Measurements from ENCODE around the gene IGFBPL1.
A peak's percentile ranks its signal among the peaks of the same experiment; 100 is the strongest.
"Not testable (repeated sequence)": the region's sequence is repeated elsewhere in the genome, so short reads cannot be mapped to it uniquely, and the experiment has no call there.

IGFBPL1 gene, protein sequence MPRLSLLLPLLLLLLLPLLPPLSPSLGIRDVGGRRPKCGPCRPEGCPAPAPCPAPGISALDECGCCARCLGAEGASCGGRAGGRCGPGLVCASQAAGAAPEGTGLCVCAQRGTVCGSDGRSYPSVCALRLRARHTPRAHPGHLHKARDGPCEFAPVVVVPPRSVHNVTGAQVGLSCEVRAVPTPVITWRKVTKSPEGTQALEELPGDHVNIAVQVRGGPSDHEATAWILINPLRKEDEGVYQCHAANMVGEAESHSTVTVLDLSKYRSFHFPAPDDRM

DNA sequence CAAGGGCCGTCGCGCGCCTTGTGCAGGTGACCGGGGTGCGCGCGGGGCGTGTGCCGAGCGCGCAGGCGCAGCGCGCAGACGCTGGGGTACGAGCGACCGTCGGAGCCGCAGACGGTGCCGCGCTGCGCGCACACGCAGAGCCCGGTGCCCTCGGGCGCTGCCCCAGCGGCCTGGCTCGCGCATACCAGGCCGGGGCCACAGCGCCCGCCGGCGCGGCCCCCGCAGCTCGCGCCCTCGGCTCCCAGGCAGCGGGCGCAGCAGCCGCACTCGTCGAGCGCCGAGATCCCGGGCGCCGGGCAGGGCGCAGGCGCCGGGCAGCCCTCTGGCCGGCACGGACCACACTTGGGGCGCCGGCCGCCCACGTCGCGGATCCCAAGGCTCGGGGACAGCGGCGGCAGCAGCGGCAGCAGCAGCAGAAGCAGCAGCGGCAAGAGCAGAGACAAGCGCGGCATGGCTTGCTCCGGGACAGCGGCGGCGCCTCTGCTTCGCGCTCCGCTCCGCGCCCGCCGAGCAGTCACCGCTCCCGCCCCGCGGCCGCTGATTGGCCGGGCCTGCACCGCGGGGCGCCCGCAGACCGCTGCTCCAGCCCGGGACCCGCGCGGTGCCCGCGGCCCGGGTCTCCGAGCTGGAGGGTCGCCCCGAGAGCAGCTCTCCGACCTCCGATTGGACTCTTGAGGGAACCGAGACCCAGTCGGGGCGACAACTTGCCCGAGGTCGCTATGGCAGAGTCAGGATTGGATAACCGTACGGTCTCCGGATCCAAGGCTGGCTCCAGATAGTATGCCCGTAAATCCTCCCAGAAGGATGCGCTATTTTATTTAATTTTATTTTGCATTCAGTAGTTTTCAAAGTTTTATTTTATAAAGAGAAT lies at the start of gene IGFBPL1:
IGFBPL1 (minus strand) TSS at position 482 of the 871 bp plus-strand sequence; CDS start at position 452, 30 bp downstream.
- DNase-seq, result peak; percentile 46

DNA sequence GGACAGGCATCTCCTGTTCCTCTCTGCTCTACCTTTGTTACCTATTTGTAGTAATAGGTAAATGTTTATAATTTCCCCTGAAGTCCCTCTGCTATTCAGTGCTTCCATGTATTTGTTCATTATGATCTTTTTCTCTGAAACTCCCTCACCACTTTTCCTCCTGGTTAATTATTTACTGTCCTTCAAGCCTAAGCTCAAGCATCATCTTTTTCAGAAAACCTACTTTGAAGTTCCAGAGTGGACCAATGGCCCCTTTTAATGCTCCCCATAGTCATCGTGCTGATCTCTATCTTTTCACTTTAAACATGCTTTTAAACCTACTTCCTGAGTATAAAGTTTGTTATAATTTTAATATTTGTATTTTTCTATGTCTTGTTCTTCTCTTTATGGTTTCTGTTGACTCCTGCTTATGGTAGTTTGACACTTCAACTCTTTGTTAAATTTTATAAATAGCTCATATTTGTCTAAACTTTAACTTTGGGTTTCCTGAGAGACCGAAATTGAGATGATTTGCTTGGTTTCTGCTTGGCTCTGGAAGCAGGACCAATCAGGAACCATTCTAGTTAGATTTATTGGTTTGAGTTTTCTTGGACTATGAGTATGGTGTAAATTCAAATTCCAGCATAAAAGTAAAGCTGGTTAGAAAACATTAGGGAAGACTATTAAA lies 48.5 kb upstream of the IGFBPL1 start:
- DNase-seq, result not testable (repeated sequence)

DNA sequence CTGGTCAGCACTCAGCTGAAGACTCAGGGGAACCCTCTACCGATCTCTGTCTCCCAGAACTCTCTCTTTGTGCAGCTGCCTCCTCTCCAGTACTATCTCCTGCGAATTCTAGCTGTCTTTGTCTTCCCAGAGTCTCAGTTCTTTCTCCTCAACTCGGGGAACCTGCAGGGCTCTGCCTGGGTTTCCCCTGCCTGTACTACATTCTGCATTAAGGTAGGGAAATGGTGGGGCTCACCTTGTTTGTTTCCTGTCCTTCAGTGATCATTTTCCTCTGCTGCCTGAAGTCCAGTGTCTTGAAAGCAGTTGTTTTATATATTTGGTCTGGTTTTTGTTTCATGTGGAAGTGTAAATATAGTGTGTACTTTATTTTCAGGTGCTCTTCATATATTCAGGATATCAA lies 43.1 kb upstream of the IGFBPL1 start:
- no peak for DNase-seq

DNA sequence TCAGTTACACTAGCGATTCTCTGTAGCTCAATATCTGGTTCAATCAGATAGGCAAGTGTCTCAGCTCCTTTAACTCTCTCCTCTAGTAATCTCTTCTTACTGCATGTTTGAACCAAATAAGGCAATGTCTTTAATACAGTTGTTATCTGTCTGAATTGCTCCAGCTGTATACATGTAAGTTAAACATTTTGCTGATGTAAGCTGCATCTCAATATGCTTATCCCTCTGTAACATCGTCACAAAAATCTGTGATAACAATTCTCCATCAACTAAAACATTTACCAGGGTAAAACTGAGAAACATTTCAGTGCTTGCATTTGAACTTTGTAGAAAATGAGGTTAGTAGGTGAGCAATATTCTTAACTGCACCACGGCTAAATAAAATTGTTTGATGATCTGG lies 29.6 kb upstream of the IGFBPL1 start:
- no peak for DNase-seq

DNA sequence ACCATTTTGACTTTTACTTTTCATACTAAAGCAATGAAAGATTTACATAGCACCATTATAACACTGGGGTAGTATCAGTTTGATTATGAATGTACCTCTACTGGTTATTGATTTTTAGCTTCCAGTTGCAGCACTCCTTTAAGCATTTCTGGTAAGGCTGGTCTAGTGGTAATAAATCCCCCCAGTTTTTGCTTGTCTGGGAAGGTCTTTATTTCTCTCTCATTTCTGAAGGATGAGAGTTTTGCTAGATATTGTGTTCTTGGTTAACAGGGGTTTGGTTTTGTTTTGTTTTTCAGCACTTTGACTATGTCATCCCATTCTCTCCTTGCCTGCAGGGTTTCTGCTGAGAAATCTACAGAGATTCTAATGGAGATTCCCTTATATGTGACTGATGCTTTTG lies 26.9 kb upstream of the IGFBPL1 start:
- DNase-seq, result no peak

DNA sequence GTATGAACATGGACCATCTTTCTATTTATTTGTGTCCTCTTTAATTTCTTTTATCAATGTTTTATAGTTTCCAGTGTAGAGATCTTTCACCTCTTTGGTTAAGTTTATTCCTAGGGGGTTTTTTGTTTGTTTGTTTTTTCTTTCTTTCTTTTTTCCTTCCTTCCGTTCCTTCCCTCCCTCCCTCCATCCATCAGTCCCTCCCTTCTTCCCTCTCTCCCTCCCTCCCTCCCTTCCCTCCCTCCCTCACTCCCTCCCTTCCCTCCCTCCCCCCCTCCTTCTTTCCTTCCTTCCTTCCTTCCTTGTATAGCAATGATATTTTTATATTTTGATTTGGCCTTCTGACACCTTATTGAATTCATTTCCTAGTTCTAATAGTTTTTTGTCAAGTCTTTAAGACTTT lies 23.4 kb upstream of the IGFBPL1 start:
- DNase-seq, result no peak

DNA sequence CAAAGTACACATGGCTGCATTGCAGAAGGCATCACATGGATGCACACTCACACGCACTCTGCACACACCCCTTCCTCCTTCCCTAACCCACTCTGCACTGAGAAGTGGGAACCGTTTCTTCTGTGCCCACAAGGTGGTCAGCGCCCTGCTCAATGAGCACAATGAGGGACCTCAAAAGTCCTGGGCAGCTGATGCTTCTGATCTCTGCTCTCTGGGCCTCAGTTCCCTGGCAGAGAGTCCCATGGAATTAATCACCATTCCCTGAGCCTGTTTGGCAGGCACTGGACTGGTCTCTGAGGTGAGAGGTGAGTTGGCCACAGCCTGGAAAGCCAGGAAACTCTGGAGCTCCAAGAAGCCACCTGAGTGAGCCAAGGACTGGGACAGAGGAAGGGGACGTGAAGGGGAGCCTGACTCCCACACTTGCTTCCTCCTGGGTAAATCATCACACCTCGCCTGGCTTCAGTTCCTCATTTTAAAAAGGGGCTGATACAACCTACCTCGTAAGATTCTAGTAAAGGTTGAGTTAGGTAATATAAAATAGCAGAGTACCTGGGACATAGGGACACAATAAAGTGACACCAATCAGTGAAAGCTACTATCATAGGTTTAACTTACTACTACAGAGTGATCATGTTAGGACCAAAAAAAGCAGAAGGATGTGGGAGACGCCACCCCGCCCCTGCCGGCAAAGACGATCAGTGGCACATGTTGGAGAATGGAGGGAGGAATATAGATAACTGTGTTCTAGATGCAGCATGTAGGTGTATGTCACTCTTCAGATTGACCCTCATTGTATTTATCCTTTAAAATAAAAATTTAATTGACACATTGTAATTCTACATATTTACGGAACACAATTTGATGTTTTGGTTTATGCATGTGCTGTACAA lies 21.1 kb upstream of the IGFBPL1 start:
- no peak for DNase-seq

DNA sequence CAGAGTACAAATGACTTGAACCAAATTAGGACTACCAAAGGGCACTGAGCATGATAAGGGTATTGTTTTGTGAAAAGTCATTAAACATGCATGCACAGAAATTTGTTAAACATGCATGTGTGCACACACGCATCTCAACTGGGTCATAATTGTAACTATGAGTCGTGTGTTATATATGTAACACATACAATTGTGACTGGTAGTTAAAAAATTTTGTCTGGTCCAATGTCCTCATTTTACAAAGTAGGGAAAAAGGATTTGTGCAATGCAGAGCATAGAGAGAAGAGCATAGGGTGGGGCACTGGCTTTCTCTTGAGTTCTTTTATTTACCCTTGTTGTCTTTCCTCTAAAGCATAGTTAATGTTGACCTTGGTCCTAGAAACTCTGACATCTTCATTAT lies 19.3 kb upstream of the IGFBPL1 start:
- no peak for DNase-seq

DNA sequence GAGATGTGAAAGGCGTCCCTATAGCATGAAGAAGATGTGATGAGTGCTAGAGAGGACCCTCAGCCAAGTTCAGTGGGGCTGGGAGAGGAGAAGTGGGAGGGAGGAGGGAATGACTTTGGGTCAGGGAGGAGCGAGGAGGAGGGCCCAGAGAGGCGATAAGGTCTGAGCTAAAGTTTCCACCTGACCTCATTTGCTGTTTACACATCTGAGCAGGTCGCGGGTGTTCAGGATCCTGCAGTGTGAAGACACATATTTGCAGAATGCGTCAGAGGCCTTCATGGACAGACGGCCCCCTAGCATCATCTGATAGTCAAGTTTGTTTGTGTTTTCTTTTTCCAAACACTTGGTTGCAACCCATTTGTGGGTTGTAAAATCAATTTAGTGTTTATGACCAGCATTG lies 18.9 kb upstream of the IGFBPL1 start:
- DNase-seq, result no peak

DNA sequence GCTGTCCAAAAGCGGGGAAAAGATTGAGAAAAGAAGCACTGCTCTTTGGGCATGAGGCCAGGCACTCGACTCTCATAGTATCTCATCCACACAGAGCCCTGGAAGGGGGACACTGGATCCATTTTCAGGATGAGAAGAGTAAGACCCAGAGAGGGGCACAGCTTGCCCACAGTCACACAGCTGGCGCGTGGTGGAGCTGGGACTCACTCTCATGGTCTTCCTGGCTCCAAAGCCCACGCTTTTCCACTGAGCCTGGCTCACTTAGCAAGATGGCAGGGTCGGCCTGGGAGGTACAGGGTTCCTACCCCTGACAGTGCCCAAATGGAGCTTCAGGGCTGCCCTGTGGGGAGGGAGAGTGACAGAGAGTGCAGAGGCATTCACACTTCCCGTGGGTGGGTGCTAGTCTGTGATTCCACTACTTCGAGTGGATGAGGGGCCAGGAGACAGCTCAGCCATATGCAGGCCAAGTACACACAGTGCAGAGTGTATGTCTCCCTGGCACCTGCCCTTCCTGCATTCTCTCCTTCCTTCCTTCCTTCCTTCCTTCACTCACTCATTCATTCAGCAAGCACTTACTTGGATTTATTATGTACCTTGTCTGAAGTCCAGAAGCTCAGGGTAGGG lies 18.3 kb upstream of the IGFBPL1 start:
- no peak for DNase-seq

DNA sequence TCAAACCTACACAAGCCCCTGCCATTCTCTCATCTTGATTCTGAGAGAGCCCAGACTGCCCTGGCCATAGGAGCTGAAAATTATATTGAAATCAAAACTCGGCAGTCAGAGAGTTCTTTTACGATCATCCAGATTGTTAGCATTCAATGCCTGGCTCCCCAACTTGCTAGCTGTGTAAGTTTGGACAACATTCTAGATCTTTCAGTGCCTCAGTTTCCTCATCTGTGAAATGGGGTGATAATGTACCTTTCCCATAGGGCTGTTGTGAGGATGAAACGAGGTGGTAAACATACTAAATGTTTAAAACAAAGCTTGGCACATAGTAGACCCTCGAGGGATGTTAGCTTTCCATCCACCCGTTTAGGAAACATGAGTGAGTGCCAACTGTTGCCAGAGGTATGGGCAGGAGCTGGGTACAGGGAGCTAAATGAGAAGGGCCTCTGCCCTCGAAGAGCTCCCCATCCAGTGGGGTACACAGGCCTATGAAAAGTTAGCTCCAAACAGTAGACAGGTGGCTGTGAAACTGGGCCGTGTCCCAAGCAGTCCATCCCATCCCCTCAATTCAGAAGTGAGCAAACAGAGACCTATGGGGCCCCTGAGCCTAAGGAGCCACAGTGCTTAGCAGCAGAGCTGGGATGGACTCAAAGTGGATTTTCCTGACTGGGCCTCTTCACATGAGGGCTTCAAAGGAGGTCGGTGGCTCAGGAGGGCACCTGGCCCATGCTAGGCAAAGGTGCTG lies 17.3 kb upstream of the IGFBPL1 start:
- DNase-seq, result no peak

DNA sequence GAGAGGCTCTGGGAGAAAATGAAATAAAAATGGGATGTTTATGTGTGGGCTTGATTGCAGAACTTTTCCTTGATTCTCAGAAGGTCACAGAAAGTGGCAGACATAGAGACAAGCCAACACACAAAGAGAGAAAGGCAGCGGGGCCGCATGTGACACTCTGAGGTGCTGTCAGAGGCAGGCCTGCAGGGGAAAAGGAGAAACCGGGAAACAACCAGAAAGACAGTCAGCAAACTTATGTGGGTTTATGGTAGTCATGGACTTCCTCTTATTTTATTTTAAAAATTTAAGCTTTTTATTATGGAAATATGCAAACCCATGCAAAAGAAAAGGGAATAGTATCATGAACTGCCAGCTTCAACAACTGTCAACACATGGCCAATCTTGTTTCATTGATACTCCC lies 16.3 kb upstream of the IGFBPL1 start:
- DNase-seq, result no peak

DNA sequence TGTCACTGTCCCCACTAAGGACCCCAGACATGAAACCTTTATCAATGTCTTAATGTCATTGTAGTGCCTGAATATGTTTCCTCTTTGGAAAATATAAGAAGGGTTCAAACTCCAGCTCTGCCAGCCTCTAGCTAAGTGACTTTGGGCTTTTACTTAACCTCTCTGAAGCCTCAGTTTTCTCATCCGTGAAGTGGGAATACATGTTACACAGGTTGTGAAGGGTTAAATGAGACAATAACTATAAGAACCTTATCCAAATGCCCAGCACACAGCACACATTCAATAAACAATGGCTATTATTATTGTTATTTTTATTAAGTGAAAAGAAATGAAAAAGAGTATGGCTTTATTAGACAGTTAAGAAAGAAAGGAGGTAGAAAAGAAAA lies 15.7 kb upstream of the IGFBPL1 start:
- no peak for DNase-seq

DNA sequence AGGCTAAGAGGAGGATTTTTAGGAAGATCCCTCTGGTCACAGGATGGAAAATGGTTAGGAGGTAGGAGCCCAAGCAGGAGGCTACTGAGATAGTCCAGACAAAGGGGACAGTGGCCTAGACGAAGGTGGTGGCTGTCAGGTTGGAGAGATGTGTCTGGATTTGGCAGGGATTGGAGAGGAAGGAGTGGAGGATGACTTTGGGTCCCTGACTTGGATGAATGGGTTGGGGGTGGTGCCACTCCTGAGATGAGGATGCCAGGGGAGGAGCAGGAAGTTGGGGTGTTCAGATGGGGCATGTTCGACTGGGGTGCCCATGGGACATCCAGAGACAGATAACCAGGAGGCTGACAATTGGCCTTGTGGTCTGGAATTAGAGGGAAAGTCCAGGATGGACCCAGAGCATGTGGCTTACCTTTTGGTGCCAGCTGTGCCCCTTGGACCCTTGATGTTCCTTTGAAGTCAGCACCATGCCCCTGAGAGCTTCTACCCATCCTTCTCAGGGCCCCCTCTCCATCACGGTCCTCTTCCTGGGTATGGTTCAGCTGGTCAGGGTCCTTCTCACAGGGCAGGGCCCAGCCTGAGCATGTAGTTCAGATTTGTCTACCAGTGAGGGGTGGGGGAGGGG lies 15.1 kb upstream of the IGFBPL1 start:
- no peak for DNase-seq

DNA sequence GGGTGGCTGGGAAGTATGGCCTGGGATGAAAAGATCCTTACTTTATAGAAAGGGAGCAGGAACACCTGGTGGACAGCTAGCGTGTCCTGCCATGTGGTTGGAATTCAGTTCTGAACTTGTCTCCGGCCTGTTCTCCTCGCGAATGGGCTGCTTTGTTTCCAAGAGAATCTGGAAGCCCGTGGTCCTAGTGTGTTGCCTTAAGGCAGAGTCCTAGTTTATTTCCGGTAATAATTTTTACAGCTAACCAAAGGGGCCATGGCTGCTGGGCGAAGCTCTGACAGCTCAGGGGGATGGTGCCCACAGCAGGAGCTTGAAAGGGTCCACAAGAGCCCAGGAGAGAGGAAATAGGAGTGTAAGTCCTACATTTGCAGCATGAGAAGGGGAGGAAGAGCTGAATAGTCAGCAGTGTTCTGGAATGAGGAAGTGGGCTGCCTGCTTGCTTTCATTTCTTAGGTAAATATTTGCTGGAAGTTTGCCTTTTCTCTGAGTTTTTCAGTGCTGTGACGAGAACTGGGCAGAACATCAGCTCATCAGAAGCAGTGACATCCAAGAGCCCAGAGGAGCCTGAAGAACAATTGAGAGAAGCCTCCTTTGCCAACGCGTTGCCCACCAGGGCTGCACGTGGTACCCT lies 13.1 kb upstream of the IGFBPL1 start:
- no peak for DNase-seq

DNA sequence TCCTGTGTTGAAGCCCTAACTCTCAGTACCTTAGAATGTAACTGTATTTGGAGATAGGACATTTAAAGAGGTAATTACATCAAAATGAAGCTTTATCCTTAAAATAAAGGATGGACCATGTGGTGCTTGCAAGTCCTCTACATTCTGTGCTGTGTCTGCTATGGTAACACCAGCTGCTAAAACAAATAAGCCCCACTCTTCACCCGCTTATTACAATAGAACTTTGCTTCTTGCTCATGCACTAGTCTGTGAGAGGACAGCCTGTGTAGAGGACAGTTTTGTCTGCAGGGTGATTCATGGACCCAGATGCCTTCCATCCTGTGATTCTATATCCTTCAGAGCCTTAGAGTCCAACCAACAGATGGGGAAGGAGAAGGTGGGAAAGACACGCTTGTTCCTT lies 12.5 kb upstream of the IGFBPL1 start:
- no peak for DNase-seq

DNA sequence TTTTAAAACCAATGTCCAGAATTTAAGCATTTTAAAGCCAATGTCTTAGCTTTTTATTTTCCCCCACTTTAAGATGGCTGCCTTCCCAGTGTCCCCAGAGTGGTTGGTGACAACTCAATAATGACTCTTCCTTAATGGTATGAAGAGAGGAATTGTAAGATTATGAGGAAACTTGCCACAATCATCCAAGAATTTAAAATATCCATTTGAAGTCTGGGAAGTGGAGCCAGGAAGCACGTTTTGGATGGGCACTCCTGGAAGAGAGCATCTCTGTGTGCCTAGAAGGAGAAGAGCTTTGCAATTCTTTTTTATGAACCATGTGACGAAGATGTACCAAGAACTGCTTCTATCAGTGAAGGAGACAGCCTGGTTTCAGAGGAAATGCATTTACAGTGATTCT lies 11.3 kb upstream of the IGFBPL1 start:
- no peak for DNase-seq

DNA sequence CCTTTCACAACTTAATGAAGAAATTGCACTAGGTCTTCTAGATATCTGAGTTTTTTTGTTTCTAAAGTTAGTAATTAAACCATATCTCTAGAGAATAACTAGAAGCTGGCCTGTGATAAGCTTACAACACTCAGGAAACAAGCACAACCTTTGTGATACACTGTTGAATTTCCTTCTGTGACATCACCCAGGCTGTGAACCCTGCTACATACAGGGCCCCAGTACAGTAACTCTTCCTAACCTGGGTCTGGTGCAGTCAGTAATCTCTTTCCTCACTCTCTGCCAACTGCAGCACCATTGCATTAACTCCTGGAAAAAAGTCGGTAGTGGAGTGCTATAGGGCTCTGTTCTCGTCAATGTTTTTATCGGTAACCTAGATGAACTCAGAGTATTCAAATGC lies 10.6 kb upstream of the IGFBPL1 start:
- DNase-seq, result no peak

DNA sequence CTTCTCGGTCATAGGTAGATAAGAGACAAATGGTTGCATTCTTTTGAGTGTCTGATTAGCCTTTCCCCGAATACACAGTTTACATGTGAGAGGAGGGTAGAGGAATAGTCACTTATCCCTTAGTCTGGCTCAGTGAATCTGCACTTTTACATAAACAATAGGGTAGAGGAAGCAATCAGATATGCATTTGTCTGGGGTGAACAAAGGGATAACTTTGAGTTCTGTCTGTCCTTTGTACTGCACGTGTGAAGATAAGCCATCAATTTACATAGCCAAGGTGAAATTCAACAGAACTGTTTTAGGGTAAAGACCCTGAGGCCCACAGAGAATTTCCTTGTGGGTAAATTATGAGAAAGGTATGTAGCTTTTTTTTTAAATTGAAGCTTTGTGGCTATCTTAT lies 10.1 kb upstream of the IGFBPL1 start:
- no peak for DNase-seq

DNA sequence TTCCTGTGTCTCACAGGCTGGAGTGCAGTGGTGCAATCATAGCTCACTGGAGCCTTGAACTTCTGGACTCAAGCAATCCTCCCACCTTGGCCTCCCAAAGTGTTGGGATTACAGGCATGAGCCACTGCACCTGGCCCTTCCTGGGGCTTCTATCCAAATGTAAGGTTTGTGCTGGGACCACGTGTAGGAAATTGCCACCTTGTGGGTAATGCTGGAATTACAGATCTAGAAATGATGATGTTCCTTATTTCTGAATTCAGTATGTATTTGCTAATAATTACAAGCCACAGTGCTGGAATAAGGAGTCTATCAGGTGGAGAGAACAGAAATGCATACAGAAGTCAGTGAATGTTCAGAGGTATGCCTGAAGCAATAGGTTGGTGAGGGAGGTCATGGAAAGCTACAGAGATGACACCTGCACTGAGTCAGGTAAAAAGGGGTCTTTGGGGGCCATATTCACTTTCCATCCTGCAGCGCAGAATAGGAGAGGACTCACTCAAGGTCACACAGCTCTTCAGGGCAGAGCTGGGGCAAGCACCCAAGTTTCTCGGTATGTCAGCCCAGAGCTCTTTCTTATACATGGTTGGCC lies 8.8 kb upstream of the IGFBPL1 start:
- peak; percentile 54 for DNase-seq

All from NCI-H1694 (cell line).